Natural killer cell (primary cell): ENCODE measurements around the gene SLC39A9. TPM values are rescaled to one million over a fixed set of nuclear protein-coding genes. Genes with fewer than 3 reads are reported as not detected.
"Not testable (repeated sequence)": the region's sequence is repeated elsewhere in the genome, so short reads cannot be mapped to it uniquely, and the experiment has no call there.

ENCODE experiments used
- ATAC-seq, 3 donors: fragments of 150-1000 bp in 2 of 3; fragments of 200-7000 bp in 1 of 3; cut with Tn5 transposase; 1 replicate in 1 of 3; 2 replicates in 2 of 3; pipeline ENCODE4 v1.10.0; 2021; ENCODE audit warnings: mild to moderate bottlenecking in 2 of 3, moderate library complexity in 2 of 3
- DNase-seq, 2 donors: peaks; one replicate each; pipeline versions ENCODE4 v3.0.0 to v3.0.0-alpha.2; 2013 to 2021; ENCODE audit warnings: mixed read lengths in 1 of 2
- H3K27ac ChIP-seq: one replicate; pipeline ENCODE4 v1.5.1; 2013; ENCODE audit warnings: mild to moderate bottlenecking, low read length
- H3K27me3 ChIP-seq: one replicate; pipeline ENCODE4 v1.6.1; 2013; ENCODE audit warnings: low read length; ENCODE audit not compliant: control insufficient read depth, insufficient read depth
- H3K36me3 ChIP-seq: one replicate; pipeline ENCODE4 v1.6.1; 2013; ENCODE audit warnings: low read length; ENCODE audit not compliant: control insufficient read depth, insufficient read depth
- H3K4me1 ChIP-seq: one replicate; pipeline ENCODE4 v1.6.1; 2013; ENCODE audit warnings: low read length; ENCODE audit not compliant: control insufficient read depth, insufficient read depth
- H3K4me3 ChIP-seq: one replicate; pipeline ENCODE4 v1.5.1; 2013; ENCODE audit warnings: low read length
- H3K9me3 ChIP-seq: one replicate; pipeline ENCODE4 v1.6.1; 2013; ENCODE audit warnings: low read length; ENCODE audit not compliant: control insufficient read depth, insufficient read depth
- H3K27ac Mint-ChIP-seq, 2 donors: one replicate each; pipeline ENCODE4 v1.8.0; 2022; ENCODE audit warnings: mild to moderate bottlenecking in 2 of 2, mixed read lengths in 2 of 2, moderate library complexity in 1 of 2
- H3K27me3 Mint-ChIP-seq, 2 donors: one replicate each; pipeline ENCODE4 v1.8.0; 2022; ENCODE audit warnings: low read depth in 2 of 2, mixed read lengths in 2 of 2
- H3K36me3 Mint-ChIP-seq: one replicate; pipeline ENCODE4 v1.8.0; 2022; ENCODE audit warnings: mixed read lengths
- H3K4me1 Mint-ChIP-seq, 2 donors: one replicate each; pipeline ENCODE4 v1.8.0; 2022; ENCODE audit warnings: mixed read lengths in 2 of 2
- H3K4me3 Mint-ChIP-seq: one replicate; pipeline ENCODE4 v1.8.0; 2022; ENCODE audit warnings: mild to moderate bottlenecking, moderate library complexity, mixed read lengths
- H3K9me3 Mint-ChIP-seq, 2 donors: one replicate each; pipeline ENCODE4 v1.8.0; 2022; ENCODE audit warnings: mixed read lengths in 2 of 2
- whole genome bisulfite sequencing: methylation state at CpG from one replicate; pipeline ENCODE4 v1.1.7; 2013; ENCODE audit warnings: missing lambda C conversion rate; ENCODE audit not compliant: insufficient coverage; 5-methylcytosine and 5-hydroxymethylcytosine counted together
- intact Hi-C: fragments of 100-400 bp; cut with micrococcal nuclease; formaldehyde crosslinking; loops from one replicate; pipeline ENCODE4 v1.14.2; 2022
- total RNA-seq, 4 donors: library from RNA; stranded (reverse); fragments of 120-200 nt in 1 of 4; gene quantifications; one replicate each; pipeline versions ENCODE4 v1.2.3 to v1.2.4, GENCODE V29; 2013 to 2022
- TF ChIP-seq, protein P1 (sequence below): fragments of 200-600 bp; IDR thresholded peaks from one replicate; pipeline ENCODE4 v1.8.0; 2022; ENCODE audit warnings: antibody characterized with exemption

SLC39A9 gene
- total RNA-seq, 3 donors from 2014 or later (not counting 1 experiment from before 2014, with no cell fraction given): 30.9 to 34.6 (median 33.0) TPM

GRCh38 chr14:69475194-69475818 is 76.8 kb downstream of the SLC39A9 start:
- no peak overlapping the region for H3K27ac Mint-ChIP-seq
- no peaks in the 10 kb centered on the region for H3K9me3 Mint-ChIP-seq

GRCh38 chr14:69476824-69477450 is 78.4 kb downstream of the SLC39A9 start:
- H3K9me3 ChIP-seq, ATAC-seq, H3K27ac ChIP-seq, H3K36me3 Mint-ChIP-seq, H3K27me3 ChIP-seq, H3K36me3 ChIP-seq, H3K27ac Mint-ChIP-seq, H3K4me3 Mint-ChIP-seq, H3K4me1 Mint-ChIP-seq, H3K9me3 Mint-ChIP-seq, H3K4me3 ChIP-seq, intact Hi-C loops, H3K4me1 ChIP-seq, DNase-seq, H3K27me3 Mint-ChIP-seq: not testable (repeated sequence)
- 98% methylated on average over 4 of the region's 5 CpGs for WGBS

More at GRCh38 chr14:69475194-69475818, 76.8 kb downstream of the SLC39A9 start:
- Histone ChIP-seq H3K9me3 (no peaks in the 10 kb centered on the region), H3K36me3 (no peaks in the 10 kb centered on the region), H3K4me3 (no peak overlapping the region), H3K27me3 (no peaks in the 10 kb centered on the region), H3K27ac (no peak overlapping the region), H3K4me1 (no peaks in the 10 kb centered on the region)
- H3K4me1 Mint-ChIP-seq: no peaks in the 10 kb centered on the region
- TF ChIP-seq, protein P1, sequence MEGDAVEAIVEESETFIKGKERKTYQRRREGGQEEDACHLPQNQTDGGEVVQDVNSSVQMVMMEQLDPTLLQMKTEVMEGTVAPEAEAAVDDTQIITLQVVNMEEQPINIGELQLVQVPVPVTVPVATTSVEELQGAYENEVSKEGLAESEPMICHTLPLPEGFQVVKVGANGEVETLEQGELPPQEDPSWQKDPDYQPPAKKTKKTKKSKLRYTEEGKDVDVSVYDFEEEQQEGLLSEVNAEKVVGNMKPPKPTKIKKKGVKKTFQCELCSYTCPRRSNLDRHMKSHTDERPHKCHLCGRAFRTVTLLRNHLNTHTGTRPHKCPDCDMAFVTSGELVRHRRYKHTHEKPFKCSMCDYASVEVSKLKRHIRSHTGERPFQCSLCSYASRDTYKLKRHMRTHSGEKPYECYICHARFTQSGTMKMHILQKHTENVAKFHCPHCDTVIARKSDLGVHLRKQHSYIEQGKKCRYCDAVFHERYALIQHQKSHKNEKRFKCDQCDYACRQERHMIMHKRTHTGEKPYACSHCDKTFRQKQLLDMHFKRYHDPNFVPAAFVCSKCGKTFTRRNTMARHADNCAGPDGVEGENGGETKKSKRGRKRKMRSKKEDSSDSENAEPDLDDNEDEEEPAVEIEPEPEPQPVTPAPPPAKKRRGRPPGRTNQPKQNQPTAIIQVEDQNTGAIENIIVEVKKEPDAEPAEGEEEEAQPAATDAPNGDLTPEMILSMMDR: no peak
- no peaks in the 10 kb centered on the region for H3K36me3 Mint-ChIP-seq
- intact Hi-C loops: no loop called here
- WGBS: 50% methylated on average over 8 of the region's 8 CpGs
- H3K27me3 Mint-ChIP-seq: no peaks in the 10 kb centered on the region
- ATAC-seq (peak in 1 of 3 donors; percentile 61), DNase-seq (peak in 1 of 2 donors; percentile 9)
- H3K4me3 Mint-ChIP-seq: no peak overlapping the region

GRCh38 chr14:69478055-69478454 is 79.6 kb downstream of the SLC39A9 start:
- H3K27me3 ChIP-seq, H3K9me3 Mint-ChIP-seq, H3K9me3 ChIP-seq, H3K4me1 Mint-ChIP-seq, H3K4me1 ChIP-seq, intact Hi-C loops, H3K4me3 ChIP-seq, H3K27ac ChIP-seq, DNase-seq, H3K27me3 Mint-ChIP-seq, H3K4me3 Mint-ChIP-seq, ATAC-seq, H3K36me3 Mint-ChIP-seq, H3K27ac Mint-ChIP-seq, H3K36me3 ChIP-seq: not testable (repeated sequence)
- WGBS: 87% methylated on average over 2 of the region's 2 CpGs

GRCh38 chr14:69479696-69480095 is 81.2 kb downstream of the SLC39A9 start:
- Mint-ChIP-seq H3K27me3 (peaks cover 15 to 16% of the 10 kb centered on the region in 2 donors), H3K27ac (no peak overlapping the region), H3K9me3 (no peaks in the 10 kb centered on the region), H3K36me3 (no peaks in the 10 kb centered on the region), H3K4me1 (no peaks in the 10 kb centered on the region), H3K4me3 (no peak overlapping the region)
- no peaks in the 10 kb centered on the region for H3K9me3 ChIP-seq
- 85% methylated on average over 3 of the region's 5 CpGs for WGBS
- DNase-seq: no peak
- TF ChIP-seq, protein P1: no peak
- peaks cover 10% of the 10 kb centered on the region for H3K27me3 ChIP-seq
- H3K36me3 ChIP-seq: no peaks in the 10 kb centered on the region
- ATAC-seq: no peak
- no peak overlapping the region for H3K27ac ChIP-seq
- peaks cover 4% of the 10 kb centered on the region for H3K4me1 ChIP-seq
- intact Hi-C loops: no loop called here
- H3K4me3 ChIP-seq: no peak overlapping the region
